Panc1 (cell line): ENCODE measurements around the gene CNBD2.
"Not testable (repeated sequence)": the region's sequence is repeated elsewhere in the genome, so short reads cannot be mapped to it uniquely, and the experiment has no call there.

Experiments used
- SIN3A ChIP-seq: IDR thresholded peaks from 2 replicates; pipeline ENCODE4 v1.6.1; 2012; ENCODE audit warnings: low read depth, mild to moderate bottlenecking, low read length, moderate library complexity, borderline replicate concordance; ENCODE audit not compliant: insufficient read depth
- TF ChIP-seq, protein P1 (sequence below): fragments of 450-650 bp; IDR thresholded peaks from 2 replicates; pipeline ENCODE4 v1.5.1; 2017; ENCODE audit warnings: mild to moderate bottlenecking

DNA sequence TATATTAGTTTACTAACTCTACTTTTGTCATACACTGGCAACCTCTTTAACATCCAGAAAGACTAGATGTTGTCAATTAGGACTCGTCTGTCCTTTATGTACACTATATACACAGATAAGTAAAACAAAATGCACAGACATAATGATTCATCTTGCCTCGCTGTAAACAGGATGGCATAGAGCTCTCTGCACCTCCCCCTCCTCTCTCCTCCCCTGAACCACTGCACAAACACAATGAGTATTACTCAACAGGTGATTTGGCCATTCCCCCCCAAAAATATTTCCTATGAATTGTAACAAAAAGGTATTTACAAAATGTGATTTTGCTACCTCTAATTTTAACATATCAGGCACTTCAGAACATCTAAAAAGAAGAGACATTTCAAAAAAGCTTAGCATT lies 81.0 kb downstream of the CNBD2 start:
- TF ChIP-seq, protein P1, sequence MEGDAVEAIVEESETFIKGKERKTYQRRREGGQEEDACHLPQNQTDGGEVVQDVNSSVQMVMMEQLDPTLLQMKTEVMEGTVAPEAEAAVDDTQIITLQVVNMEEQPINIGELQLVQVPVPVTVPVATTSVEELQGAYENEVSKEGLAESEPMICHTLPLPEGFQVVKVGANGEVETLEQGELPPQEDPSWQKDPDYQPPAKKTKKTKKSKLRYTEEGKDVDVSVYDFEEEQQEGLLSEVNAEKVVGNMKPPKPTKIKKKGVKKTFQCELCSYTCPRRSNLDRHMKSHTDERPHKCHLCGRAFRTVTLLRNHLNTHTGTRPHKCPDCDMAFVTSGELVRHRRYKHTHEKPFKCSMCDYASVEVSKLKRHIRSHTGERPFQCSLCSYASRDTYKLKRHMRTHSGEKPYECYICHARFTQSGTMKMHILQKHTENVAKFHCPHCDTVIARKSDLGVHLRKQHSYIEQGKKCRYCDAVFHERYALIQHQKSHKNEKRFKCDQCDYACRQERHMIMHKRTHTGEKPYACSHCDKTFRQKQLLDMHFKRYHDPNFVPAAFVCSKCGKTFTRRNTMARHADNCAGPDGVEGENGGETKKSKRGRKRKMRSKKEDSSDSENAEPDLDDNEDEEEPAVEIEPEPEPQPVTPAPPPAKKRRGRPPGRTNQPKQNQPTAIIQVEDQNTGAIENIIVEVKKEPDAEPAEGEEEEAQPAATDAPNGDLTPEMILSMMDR: not testable (repeated sequence)
- not testable (repeated sequence) for TF ChIP-seq SIN3A
